Hepatocyte (in vitro differentiated cells): ENCODE measurements around the gene DNAH12.

ENCODE experiments used
- CTCF ChIP-seq: fragments of 200-600 bp; sonication (generic); IDR thresholded peaks from 2 replicates; pipeline ENCODE4 v1.5.1; 2016; ENCODE audit warnings: antibody characterized with exemption, mild to moderate bottlenecking; ENCODE audit not compliant: poor library complexity
- EZH2 ChIP-seq: fragments of 200-600 bp; sonication (generic); IDR thresholded peaks from 2 replicates; pipeline ENCODE4 v1.6.1; 2016; ENCODE audit warnings: antibody characterized with exemption, mild to moderate bottlenecking, borderline replicate concordance

DNA sequence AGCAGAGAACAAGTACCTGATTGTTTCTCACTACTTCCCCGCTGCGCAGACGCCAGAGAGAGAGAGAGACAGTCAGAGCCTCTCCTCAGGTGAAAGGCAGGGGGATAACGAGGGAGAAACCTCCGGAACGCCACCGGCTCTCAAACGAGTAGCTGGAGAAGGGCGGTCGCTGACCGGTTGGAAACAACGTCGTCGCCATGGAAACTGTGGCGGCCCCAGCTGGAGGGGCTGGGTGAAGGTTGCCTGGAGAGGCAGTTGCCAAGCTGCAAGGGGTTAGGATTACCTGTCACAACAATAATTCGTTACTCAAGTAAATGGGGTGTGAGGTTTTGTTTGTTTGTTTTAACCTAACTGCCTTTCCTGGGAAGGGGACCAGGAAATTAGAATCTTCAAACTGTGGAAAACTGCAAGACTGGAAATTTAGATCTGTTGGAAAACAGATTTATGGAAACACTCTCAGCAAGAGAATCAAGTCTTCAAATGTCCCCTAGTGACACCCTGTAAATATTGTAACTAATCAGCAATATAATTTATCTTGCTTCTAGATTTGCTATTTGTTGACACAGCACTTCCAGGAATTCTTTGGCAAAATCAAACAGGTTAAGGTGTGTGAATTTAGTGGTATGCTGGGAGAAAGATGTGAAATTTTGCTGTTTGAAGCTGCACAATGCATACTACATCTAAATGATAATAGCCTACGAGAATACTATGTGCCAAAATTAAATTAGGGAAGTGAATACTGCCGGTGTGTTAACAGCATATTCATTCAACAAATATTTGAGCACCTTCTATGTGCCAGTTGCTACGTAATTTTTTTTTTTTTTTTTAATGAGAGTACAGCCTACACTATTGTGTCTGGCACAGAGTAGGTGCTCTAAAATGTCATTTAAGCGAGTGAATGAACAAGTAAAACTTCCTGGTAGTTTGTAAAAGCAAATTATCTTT lies at the start of gene DNAH12:
- TF ChIP-seq CTCF = no peak
- TF ChIP-seq EZH2 = no peak
